HG03521 (cell line): Measurements from ENCODE around the gene FOS.
"Not testable (repeated sequence)": the region's sequence is repeated elsewhere in the genome, so short reads cannot be mapped to it uniquely, and the experiment has no call there.

Source experiments
- ATAC-seq: cut with Tn5 transposase; IDR thresholded peaks from one replicate; pipeline ENCODE4 v1.9.1; 2021; ENCODE audit warnings: mild to moderate bottlenecking, moderate library complexity; ENCODE audit not compliant: unreplicated experiment

Gene FOS

GRCh38 chr14:75274899-75275569, 3.6 kb upstream of the FOS start:
- ATAC-seq: no peak

- ATAC-seq: no peak
Observed at GRCh38 chr14:75275598-75275997, 3.0 kb upstream of the FOS start.

- no peak for ATAC-seq
Observed at GRCh38 chr14:75277008-75277814, 1.4 kb upstream of the FOS start.

GRCh38 chr14:75277815-75278421, 710 bp upstream of the FOS start:
- no peak for ATAC-seq

- ATAC-seq: no peak
Observed at GRCh38 chr14:75279153-75279762, 630 bp downstream of the FOS start.

GRCh38 chr14:75279763-75280290, 1.2 kb downstream of the FOS start:
- no peak for ATAC-seq

GRCh38 chr14:75280291-75280830, 1.7 kb downstream of the FOS start:
- no peak for ATAC-seq

GRCh38 chr14:75280831-75281653, 2.4 kb downstream of the FOS start:
- no peak for ATAC-seq

GRCh38 chr14:75281654-75282019, 3.0 kb downstream of the FOS start:
- no peak for ATAC-seq

GRCh38 chr14:75282170-75282554, 3.5 kb downstream of the FOS start:
- no peak for ATAC-seq

GRCh38 chr14:75282555-75283161, 4.0 kb downstream of the FOS start:
- not testable (repeated sequence) for ATAC-seq

- no peak for ATAC-seq
Observed at GRCh38 chr14:75283162-75283832, 4.7 kb downstream of the FOS start.

- ATAC-seq: no peak
Observed at GRCh38 chr14:75283833-75284563, 5.4 kb downstream of the FOS start.

GRCh38 chr14:75285331-75285730, 6.7 kb downstream of the FOS start:
- no peak for ATAC-seq

- no peak for ATAC-seq
Observed at GRCh38 chr14:75286313-75286712, 7.7 kb downstream of the FOS start.

- ATAC-seq: no peak
Observed at GRCh38 chr14:75289840-75290388, 11.3 kb downstream of the FOS start.

GRCh38 chr14:75290851-75291250, 12.2 kb downstream of the FOS start:
- no peak for ATAC-seq

GRCh38 chr14:75291331-75291730, 12.7 kb downstream of the FOS start:
- ATAC-seq: no peak
